HAP-1 (cell line): Measurements from ENCODE around the gene CHKA.

Source experiments
- DNase-seq, 2 experiments: peaks; one replicate each; pipeline ENCODE4 v3.0.0-alpha.2; 2016 to 2020; ENCODE audit warnings: low spot score in 2 of 2
- H3K27me3 ChIP-seq: fragments of 250-450 bp; sonication (Bioruptor Pico); 2 replicates; pipeline ENCODE4 v1.5.1; 2020; ENCODE audit warnings: low read depth, mild to moderate bottlenecking, moderate library complexity
- H3K36me3 ChIP-seq: fragments of 250-450 bp; sonication (Bioruptor Pico); replicated peaks from 2 replicates; pipeline ENCODE4 v1.5.1; 2020; ENCODE audit warnings: mild to moderate bottlenecking
- H3K4me1 ChIP-seq: fragments of 250-450 bp; sonication (Bioruptor Pico); 2 replicates; pipeline ENCODE4 v1.5.1; 2020; ENCODE audit warnings: mild to moderate bottlenecking
- H3K4me3 ChIP-seq: fragments of 250-450 bp; sonication (Bioruptor Pico); 2 replicates; pipeline ENCODE4 v1.5.1; 2020; ENCODE audit warnings: mild to moderate bottlenecking, moderate library complexity
- H3K9me3 ChIP-seq: fragments of 250-450 bp; sonication (Bioruptor Pico); 2 replicates; pipeline ENCODE4 v1.5.1; 2020; ENCODE audit warnings: mild to moderate bottlenecking, moderate library complexity
- in situ Hi-C: fragments of 300-500 bp; cut with MboI; formaldehyde crosslinking; loops from 3 replicates; pipeline ENCODE4 v1.14.3; 2020; ENCODE audit warnings: low sequenced_read_pairs, inconsistent platforms, mixed read lengths

The CHKA gene

DNA sequence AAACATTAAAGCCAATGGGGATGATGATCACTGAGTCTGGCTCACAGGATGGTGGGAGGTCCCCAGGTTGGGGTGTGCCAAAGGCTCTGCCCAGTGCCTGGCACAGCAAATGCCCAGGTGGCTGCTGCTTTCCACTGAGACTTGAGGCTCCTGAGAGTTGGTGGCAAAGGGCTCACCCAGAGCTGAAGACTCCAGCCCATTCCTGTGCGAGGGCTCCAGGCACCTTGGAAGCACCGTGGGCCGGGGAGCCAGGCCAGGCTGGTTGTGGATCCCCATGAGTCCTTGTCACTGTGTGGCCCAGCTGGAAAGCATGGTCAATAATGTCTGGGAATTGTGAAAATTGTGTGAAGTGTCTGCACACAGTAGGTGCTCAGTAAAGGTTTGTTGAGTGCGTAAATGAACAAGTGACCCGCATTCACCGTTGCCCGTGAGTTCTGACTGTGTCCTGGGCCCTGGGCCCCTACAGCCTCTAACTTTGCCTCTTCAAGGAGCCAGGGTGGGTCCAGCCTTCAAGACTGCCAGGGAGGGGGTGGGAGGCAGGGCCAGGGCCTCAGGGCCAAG lies 114.5 kb downstream of the CHKA start:
- Histone ChIP-seq H3K27me3 (no peaks in the 10 kb centered on the region), H3K4me3 (no peak overlapping the region), H3K9me3 (no peaks in the 10 kb centered on the region), H3K36me3 (no peaks in the 10 kb centered on the region), H3K4me1 (peaks cover 21% of the 10 kb centered on the region)
- in situ Hi-C loops, result no loop called here
- no peak for DNase-seq

DNA sequence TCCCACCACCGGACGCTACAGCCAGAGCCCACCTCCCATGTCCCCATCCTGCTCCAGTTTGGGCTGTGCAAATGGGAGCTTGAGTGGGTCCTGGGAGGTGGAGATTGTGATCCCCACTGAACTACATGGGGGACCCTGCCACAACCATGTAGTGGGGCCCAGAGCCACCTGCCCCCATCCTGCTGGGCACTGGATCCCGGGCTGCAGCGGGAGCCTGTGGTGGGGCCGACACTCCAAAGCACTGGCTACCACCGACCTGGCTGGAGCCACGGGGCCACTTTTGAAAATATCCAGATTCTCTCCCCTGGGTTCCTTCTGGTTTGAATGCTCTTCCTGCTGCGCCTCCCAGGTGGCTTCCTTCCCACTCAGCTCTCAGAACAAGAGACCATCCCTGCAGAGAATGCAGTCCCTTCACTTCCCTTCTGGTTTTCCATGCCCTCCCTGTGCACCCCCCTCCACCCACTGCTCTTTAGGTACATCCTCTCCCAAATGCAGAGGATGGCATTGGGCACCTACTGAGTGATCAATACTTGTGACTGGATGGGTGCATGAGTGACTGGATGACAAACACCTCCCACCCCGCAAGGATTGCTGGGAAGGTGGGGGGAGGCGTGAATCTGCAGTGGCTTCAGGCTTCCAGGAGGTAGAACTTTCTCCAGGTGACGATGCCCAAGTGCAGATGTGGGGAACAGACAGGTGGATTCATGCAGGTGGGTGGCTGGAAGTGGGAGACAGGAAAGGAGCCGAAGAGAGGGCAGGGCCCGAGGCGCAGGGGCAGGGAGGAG lies 116.4 kb downstream of the CHKA start:
- DNase-seq, result no peak
- no peaks in the 10 kb centered on the region for H3K9me3 ChIP-seq
- in situ Hi-C loops, result no loop called here
- H3K4me1 ChIP-seq, result peaks cover 6% of the 10 kb centered on the region
- no peaks in the 10 kb centered on the region for H3K36me3 ChIP-seq
- peak overlapping the region; percentile 49 for H3K4me3 ChIP-seq
- no peaks in the 10 kb centered on the region for H3K27me3 ChIP-seq

DNA sequence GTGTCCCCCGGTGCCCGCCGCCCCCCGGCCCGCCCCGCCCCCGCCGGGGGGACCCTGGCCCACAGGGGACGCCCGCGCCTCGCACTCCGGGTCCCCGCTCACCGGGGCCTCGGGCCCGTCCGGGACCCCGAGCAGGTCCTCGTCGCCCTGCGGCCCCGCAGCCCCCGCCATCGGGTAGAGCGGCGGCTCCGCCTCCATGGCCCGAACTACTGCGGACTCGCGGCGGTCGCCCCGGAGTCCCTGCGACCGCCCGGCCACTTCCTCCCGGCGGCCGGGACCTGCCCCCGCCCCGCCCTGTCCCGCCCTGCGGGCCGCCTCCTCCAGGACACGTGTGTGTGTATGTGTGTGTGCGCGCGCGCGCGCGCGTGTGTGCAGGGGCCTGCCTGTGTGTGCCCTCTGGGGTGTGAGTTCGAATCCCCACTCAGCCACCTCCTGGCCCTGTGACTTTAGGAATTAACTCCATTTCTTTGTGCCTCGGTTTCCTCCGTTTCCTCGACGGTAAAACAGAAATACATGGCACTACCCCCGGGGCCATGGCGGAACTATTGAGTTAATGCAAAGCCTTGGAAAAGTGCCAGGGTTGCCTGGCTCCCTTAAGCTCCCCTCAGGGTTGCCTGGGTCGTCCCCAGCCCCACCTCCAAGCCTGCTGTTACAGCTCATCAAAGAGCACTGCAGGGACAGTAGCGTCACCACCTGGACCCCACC lies 117.2 kb downstream of the CHKA start, which contains the start of gene UNC93B1:
TSS of gene UNC93B1 (minus strand) at position 252 of the 705 bp plus-strand sequence. CDS start at position 198, 54 bp downstream.
- peak within 1 kb of the TSS; percentile 49 for H3K4me3 ChIP-seq
- H3K9me3 ChIP-seq, result no peaks in the 10 kb centered on the region
- no peaks in the 10 kb centered on the region for H3K36me3 ChIP-seq
- in situ Hi-C loops, result no loop called here
- DNase-seq, result peak; percentile 76 to 94
- H3K4me1 ChIP-seq, result peaks cover 5% of the 10 kb centered on the region; the same call in 1 of the 2 replicates
- no peaks in the 10 kb centered on the region for H3K27me3 ChIP-seq

DNA sequence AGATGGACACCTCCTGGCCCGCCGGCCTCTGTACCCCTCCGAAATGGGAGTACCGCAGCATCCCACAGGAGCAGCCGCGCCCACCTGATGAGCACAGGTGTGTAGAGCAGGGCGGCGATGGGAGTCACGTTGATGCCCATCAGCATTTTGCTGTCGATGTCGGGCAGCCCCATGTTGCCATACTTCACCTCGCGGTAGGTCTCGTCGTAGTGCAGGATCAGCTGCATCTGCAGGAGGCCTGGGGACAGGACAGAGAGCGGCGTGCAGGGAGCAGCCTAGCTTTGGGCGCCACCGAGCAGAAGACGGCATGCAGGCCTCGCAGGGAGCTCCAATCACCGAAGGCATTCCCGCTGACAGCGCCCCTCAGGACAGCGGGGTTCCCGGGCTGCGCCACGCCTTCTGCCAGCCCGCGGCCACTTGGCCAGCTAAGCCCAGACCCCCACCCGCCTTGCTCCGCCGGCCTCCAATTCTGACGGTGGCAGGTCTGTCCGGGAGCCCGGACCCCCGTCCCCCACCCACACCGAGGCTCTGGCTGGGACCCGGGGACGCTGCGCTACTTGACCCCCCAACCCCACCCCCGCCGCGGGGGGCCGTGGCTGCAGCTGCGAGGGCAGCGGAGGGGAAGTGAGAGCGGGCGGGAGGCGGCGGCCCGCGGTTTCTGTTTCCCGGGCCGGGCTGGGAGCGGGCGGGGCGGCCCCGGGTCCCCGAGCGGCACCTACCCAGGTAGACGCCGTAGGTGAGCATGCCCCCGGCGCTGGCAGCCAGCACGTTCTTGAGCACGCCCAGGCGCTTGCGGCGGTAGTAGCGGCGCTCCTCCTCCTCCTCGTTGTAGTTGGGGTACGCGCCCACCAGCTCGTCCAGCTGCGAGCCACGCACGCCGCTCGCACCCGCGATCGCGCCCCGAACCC lies 118.0 kb downstream of the CHKA start:
- peak overlapping the region; percentile 49 for H3K4me3 ChIP-seq
- no peaks in the 10 kb centered on the region for H3K27me3 ChIP-seq
- peaks cover 5% of the 10 kb centered on the region; the same call in 1 of the 2 replicates for H3K4me1 ChIP-seq
- in situ Hi-C loops, result no loop called here
- H3K36me3 ChIP-seq, result no peaks in the 10 kb centered on the region
- no peaks in the 10 kb centered on the region for H3K9me3 ChIP-seq
- DNase-seq, result peak in 1 of 2 experiments; percentile 55
